Stimulated activated naive CD4-positive, alpha-beta T cell treated with Interleukin-2 at 50 U/mL for 16 hours (primary cell): Measurements from ENCODE around the gene ZNHIT2.
A peak's percentile ranks its signal among the peaks of the same experiment; 100 is the strongest.

Experiments
- DNase-seq: peaks from one replicate; lab custom pipeline; 2025; lab: John Stamatoyannopoulos, UW

Gene ZNHIT2

GRCh38 chr11:65134240-65134951 is 16.9 kb upstream of the ZNHIT2 start, which contains the start of gene SYVN1:
Gene SYVN1, minus strand, starts transcription at chr11:65134519. Its CDS starts 918 bp downstream, at chr11:65133601.
- DNase-seq: peak; percentile 92

DNA sequence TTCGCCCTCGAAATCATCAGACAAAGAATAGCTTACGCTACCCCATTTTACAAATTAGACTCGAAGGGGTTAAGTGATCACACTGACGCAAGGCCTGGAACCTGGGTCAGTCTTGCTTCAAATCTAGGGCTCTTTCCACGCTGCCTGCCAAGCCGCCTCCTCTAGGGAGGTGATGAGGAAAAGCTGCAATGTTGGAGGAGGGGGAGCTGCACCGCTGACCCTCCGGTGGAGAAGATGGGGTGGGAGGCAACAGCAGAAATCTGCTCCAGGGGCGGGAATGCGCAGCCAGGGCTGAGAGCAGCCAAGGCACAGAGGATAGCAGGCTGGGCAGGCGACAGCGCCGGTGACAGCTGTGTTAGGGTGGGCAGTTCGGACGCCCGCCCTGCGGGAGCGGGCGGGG is 16.2 kb upstream of the ZNHIT2 start:
- peak; percentile 6 for DNase-seq

DNA sequence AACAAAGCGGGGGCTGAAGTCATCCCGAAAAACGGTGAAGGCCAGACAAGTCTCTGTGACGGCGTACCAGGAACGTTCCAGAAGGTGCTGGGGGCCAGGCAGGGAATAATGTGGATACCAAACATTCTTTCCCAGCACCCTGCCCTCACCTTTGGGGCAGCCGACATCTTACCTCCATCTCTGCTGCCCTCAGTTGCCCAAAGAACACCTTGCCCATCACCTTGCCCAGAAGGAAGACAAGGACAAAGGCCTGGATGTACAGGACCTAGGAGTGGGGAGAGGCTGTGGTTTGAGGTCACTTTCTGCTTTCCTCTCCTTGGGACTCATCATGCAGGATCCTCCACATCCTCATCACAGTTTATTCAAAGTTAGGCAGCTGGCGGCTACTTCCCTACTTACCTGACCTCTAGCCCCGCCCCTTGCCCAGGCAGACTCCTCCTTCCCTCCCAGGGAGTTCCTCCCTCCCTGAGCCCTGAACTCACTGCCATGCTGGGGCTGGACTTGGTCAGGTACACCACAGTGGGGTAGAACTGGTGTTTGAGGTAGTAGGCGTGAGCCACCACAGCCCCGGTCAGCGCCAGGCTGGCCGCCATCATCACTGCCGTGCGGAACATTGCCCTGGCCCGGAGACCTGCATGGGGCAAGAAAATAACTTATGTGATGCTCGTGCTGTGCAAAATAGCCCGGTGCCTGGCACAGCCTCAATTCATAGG is 15.6 kb upstream of the ZNHIT2 start:
- peak; percentile 40 for DNase-seq

DNA sequence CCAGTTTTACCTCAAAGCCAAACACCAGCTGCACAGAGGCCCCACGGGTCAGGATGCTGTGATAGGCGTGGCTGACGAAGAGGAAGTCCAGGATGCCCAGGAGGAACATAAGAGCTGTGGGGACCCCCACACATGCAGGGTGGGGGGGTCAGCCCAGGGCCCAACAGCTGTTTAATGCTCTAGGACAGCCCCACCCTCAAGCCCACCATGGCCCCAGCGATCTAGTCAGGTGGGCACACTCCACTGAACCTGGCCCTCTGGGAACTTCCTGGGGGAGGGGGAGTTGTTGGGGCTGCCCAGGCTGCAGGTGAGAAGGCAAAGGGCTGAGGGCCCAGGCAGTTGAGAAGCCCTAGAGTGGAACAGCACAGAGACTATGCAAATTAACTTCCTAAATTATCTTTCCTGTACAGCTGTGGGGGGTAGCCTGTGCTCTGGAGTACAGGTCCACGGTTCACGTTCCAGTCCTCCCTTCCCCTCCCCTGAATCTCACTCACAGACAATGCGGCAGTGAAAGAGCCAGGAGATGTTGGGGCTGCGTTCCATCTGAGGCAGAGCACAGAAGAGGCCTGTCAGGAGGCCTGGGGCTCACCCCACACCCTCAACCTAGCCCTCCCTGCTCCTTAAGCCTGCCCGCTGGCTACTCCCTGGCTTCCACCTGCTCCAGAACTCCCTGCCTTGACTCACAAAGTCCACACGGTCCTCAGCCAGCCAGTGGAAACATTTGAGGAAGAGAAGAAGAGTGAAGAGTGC is 14.9 kb upstream of the ZNHIT2 start:
- DNase-seq: no peak

GRCh38 chr11:65131895-65132237 is 14.4 kb upstream of the ZNHIT2 start:
- no peak for DNase-seq

DNA sequence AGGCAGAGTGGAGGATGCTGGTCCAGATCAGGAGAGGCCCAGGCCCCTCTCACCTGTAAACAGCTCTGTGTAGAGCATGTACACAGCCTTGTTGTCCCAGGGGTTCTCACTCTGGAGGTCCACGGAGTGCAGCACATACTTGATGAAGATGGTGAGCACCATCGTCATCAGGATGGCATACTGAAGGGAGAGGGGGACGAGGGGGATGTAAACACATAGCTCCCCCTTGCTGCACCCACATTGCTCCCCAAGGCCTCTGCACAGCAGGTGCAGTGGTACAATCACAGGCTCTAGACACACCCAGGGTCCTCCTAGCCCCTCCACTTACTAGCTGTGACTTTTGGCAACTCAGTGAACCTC is 13.9 kb upstream of the ZNHIT2 start:
- no peak for DNase-seq

- DNase-seq: no peak
Measured at GRCh38 chr11:65130631-65131416, 13.3 kb upstream of the ZNHIT2 start.

GRCh38 chr11:65129649-65130441 is 12.3 kb upstream of the ZNHIT2 start:
- no peak for DNase-seq

DNA sequence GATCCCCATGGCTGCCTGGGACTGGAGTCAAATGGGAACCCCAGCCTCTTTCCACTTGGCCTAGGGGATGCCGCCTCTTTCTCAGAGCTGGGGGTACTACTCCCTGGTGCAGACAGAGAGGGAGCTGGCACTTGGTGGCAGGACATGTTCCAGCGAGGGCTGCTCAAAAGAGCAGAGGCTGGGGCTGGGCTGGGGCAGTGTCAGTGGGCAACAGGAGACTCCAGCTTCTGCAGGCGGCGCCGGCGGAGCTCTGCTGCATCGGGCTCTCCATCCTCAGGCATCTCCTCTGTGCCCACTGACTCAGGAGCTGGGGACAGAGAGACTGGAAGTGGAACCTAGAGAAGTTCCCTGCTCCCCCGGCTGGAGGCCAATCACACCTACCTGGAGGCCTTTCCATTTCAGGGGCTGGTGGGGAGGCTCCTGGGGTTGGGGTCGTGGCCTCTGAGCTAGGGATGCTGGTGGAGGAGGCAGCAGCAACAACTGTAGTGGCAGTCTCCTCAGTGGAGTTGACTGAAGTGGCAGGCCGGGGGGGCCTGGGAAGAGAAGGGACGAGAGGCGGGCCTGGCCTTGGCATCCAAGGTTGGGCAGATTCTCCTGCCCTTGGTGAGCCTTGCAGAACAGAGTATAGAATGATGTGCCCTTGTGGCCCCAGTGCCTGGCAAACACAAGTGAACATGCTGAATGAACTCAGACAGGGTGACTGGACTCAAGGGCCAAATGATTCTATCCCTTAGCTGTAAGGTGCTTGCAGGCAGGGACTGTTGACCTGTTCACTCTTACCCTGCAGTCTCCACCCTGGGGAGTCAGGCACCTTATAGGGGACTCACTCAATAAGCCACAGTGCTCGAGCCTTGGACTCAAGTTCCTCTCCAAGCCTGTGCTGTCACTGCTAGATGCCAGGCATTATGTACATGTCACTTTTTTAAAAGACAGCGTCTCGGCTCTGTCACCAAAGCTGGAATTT is 11.0 kb upstream of the ZNHIT2 start:
- DNase-seq: no peak

DNA sequence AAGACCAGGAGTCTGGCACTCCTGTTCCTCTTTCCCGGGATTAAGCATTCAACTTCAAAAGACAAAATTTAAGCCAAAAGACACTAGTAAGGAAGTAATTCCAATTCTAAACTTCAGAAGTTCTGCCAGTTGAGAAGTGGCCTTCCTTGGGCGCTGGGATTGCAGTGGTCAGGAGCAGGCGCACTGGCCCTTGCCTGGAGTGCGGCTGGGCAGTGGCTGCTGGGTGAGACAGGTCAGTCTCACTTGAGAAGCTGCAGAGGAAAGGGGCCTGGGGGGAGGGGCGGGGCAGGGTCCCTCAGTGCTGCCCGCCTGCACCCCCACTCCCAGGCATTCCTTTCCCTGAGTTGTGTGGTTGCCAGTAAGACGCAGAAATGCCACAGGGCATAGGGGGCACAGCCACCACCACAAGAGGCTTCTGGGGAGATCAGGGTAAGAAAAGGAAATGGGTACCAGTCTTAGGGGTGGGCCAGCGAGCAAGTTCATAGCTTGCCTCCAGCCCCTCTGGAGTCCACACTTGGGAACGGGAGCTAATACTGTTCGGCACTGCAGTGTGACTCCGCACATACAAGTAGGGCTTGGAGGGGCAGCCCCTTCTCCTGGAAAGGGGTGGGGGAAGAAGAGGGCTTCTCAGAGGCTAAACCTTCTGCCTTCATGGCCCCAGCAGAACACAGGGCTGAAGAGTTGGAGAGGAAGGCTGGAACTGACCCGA is 10.1 kb upstream of the ZNHIT2 start:
- DNase-seq: no peak

- no peak for DNase-seq
Measured at GRCh38 chr11:65126624-65127274, 9.2 kb upstream of the ZNHIT2 start.

GRCh38 chr11:65125197-65126056 is 7.9 kb upstream of the ZNHIT2 start:
- DNase-seq: no peak

- no peak for DNase-seq
Measured at GRCh38 chr11:65124480-65125196, 7.1 kb upstream of the ZNHIT2 start.

DNA sequence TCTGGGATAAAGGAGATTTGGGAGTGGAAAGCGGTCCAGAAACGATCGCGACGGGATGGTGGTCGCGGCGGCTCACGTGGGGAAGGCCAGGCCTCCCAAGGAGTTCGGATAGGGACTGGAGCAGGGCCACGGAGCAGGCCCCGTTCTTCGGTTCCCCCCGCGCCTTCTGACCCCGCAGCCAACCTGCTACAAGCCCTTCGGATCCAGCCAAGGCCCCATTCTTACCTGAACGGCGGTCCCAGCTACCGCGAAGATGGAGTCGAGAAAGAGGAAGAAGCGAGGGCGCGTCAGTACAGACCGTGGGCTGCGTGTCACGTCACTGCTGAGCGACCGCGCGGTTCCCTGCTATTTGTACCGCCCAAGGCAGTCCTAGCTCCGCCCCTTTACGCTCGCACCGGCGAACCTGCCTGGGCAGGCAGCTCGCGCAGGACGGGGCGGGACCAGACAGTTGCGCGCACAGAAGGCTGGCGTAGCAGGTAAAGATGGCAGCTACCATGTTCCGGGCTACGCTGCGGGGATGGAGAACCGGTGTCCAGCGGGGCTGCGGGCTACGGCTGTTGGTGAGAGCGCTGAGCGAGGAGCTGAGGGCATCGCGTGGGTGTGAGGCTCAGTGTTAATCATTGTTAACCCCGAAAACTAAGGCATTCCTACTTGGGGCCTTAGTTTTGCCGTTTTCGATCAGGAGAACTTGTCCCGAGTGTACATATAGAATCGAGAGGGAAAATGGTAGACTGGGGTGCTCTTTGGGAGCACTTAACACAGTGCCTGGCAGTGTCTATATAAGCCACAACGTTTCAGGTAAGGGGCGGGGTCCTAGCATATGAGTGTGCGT is 4.6 kb upstream of the ZNHIT2 start, which contains the start of the genes FAU and MRPL49:
Gene FAU, minus strand, starts transcription at position 270 of the 832 bp plus-strand sequence. CDS start 321 bp downstream, outside the sequence.
Gene MRPL49, plus strand, starts transcription at position 457 of the 832 bp plus-strand sequence. Its CDS starts 26 bp downstream, at position 483.
- DNase-seq: peak; percentile 99

DNA sequence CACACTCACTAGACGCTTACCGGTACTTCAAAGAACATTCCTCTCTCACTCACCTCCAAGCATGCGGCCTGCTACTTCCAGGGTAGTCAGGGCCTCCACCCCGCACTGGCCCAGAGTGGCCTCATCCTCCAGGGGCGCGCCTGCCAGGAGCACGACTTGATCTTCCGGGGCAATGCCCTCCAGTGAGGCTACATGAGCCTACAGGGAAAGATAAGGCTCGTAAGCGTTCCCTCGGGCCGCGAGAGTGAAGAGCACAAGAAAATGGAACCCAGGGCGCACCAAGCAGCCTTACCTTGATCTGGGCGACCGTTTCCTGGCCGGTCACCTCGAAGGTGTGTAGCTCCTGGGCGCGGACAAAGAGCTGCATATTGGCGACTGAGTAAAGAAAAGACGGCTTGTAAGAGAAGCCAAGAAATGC is 4.0 kb upstream of the ZNHIT2 start:
- peak; percentile 16 for DNase-seq

DNA sequence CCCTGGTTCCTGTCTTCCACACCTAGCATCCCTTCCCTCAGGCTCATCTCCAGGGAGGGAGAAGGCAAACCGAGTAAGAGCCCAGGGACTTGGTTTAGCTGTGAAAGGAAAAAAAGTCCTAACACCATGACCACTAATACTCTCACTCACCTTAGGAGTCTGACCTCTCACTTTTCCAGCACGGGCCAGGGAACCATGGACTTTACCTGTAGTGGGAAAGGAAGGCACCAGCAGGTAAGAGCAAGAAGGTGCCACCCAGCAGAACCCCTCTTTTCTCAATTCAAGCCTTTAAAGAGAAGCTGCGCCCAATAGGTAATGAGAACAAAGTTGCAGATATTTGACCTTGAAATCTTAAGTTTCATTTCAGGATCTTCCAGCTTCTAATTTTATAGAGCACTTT is 3.3 kb upstream of the ZNHIT2 start:
- DNase-seq: no peak
